ENCODE measurements around the gene XPO5. TPM values are rescaled to one million over a fixed set of nuclear protein-coding genes. Genes with fewer than 3 reads are reported as not detected.

The XPO5 gene
- total and polyA plus RNA-seq, 9 of the 15 experiments (the other 6 are each of a cell fraction or from before 2014, with no cell fraction given), result 36.0 to 170 (median 99.1) TPM

GRCh38 chr6:43477235-43478007 lies 98.4 kb downstream of the XPO5 start, which contains the start of gene TJAP1 (continued):
- TF ChIP-seq ATF6 (CRISPR knock-in tag; IDR thresholded peaks at IDR 0.05), result no peak
- no peak for TF ChIP-seq OTX1 (CRISPR knock-in tag; IDR thresholded peaks at IDR 0.05)
- TF ChIP-seq MBD2 (IDR thresholded peaks at IDR 0.05; ENCODE audit: borderline replicate concordance, low read depth), result peak; percentile 74
- no peak for TF ChIP-seq ZNF121 (CRISPR knock-in tag; conservative IDR thresholded peaks at IDR 0.05)
- TF ChIP-seq SMARCE1 (IDR thresholded peaks at IDR 0.05), result no peak
- peak; percentile 79; the same call in 1 of the 2 replicates for TF ChIP-seq BRD4 (IDR thresholded peaks at IDR 0.05)
- TF ChIP-seq ZNF449 (CRISPR knock-in tag; IDR thresholded peaks at IDR 0.05), result no peak
- peak; percentile 75 for TF ChIP-seq PML (IDR thresholded peaks at IDR 0.05; ENCODE audit: low read length)
- TF ChIP-seq SRSF7 (optimal IDR thresholded peaks at IDR 0.05; ENCODE audit: low read depth, low read length), result no peak
- no peak for TF ChIP-seq PCBP2 (IDR thresholded peaks at IDR 0.05; ENCODE audit: low read depth, low read length, poor library complexity, severe bottlenecking)
- no peak for TF ChIP-seq ZFPM2 (CRISPR knock-in tag; IDR thresholded peaks at IDR 0.05)
- TF ChIP-seq ELF4 (CRISPR knock-in tag; IDR thresholded peaks at IDR 0.05), result no peak
- peak; percentile 85; the same call in 1 of the 2 replicates for TF ChIP-seq CBX1 (IDR thresholded peaks at IDR 0.05; ENCODE audit: low read depth)
- TF ChIP-seq ZNF644 (tag; IDR thresholded peaks at IDR 0.05; ENCODE audit: low read depth), result no peak
- TF ChIP-seq HDAC2 (IDR thresholded peaks at IDR 0.05), result 0 out of 2 replicates have a peak, but pooled peaks have one; percentile 18
- no peak for TF ChIP-seq ZNF586 (CRISPR knock-in tag; conservative IDR thresholded peaks at IDR 0.05)
- no peak for TF ChIP-seq ZNF407 (IDR thresholded peaks at IDR 0.05; ENCODE audit: low read depth)
